HepG2 (cell line): ENCODE measurements around the gene BSN.
"Not testable (repeated sequence)": the region's sequence is repeated elsewhere in the genome, so short reads cannot be mapped to it uniquely, and the experiment has no call there.

Source experiments
- BHLHE40 ChIP-seq: IDR thresholded peaks from 2 replicates; pipeline ENCODE4 v1.6.1; 2011; ENCODE audit warnings: low read length, improper control_type of control experiment
- EP300 ChIP-seq, 3 experiments: sonication (generic) in 1 of 3; formaldehyde crosslinking in 1 of 3; IDR thresholded peaks; 2 replicates each; pipeline versions ENCODE4 v1.5.1 to v1.6.1; 2011 to 2020; ENCODE audit warnings: low read depth in 2 of 3, low read length in 2 of 3, borderline replicate concordance in 1 of 3, improper control_type of control experiment in 1 of 3, mild to moderate bottlenecking in 1 of 3, missing genetic modification reagents in 1 of 3, moderate library complexity in 1 of 3
- IKZF1 ChIP-seq: fragments of 450-650 bp; IDR thresholded peaks from 2 replicates; pipeline ENCODE4 v1.7.1; 2016
- JUND ChIP-seq: sonication (generic); formaldehyde crosslinking; IDR thresholded peaks from 2 replicates; pipeline ENCODE4 v1.8.0; 2022; ENCODE audit warnings: mild to moderate bottlenecking, missing genetic modification reagents
- KDM5A ChIP-seq: fragments of 200-600 bp; sonication (generic); IDR thresholded peaks from 2 replicates; pipeline ENCODE4 v1.7.0; 2018; ENCODE audit warnings: antibody characterized with exemption, mild to moderate bottlenecking, low read length, borderline replicate concordance
- RBAK ChIP-seq: sonication (generic); formaldehyde crosslinking; IDR thresholded peaks from 2 replicates; pipeline ENCODE4 v1.5.1; 2020; ENCODE audit warnings: mild to moderate bottlenecking, missing genetic modification reagents
- TAF1 ChIP-seq: sonication (generic); formaldehyde crosslinking; IDR thresholded peaks from 2 replicates; pipeline ENCODE4 v1.4.0; 2020; ENCODE audit warnings: missing genetic modification reagents
- TF ChIP-seq, protein P1 (sequence below): sonication (generic); formaldehyde crosslinking; IDR thresholded peaks from 2 replicates; pipeline ENCODE4 v1.8.1; 2023; ENCODE audit warnings: mild to moderate bottlenecking, missing genetic modification reagents
- TF ChIP-seq, protein P2 (sequence below): sonication (generic); formaldehyde crosslinking; IDR thresholded peaks from 2 replicates; pipeline ENCODE4 v1.8.1; 2023; ENCODE audit warnings: mild to moderate bottlenecking, missing genetic modification reagents, borderline replicate concordance

DNA sequence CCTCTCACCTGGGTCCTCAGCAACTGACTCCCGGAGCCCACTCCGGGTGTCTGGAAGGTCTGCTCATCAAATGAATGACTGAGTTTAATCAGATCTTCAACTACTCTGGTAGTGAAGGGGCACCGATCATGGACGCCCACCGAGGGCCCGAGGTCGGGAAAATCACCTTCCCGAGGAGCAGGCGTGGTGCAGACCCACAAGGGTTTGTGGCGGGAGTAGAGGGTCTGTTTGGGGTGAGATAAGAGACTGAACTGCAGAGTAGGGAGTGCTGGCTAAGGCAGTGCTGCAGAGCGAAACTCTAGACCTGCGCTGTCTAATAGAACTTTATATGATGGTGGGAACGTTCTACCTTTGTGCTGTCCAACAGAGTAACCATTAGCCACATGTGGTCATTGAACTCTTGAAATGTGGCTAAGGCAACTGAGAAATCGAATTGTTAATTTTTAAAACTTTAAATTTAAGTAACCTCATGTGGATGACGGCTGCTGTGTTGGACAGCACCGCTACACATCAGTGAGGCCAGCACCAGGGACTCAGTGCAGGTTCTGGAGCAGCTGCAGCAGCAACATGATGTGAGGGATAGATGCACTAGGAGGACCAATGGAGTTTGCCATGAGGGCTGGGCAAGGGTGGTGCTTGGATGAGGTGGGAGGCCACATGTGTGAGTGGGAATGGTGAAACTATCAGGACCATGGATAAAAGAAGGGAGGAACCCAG, 135.8 kb downstream of the BSN start:
- TF ChIP-seq TAF1; KDM5A; RBAK (CRISPR knock-in tag); EP300 (IDR thresholded peaks at IDR 0.05; ENCODE audit: low read depth in 2 of 2, low read length in 2 of 2); EP300 (CRISPR knock-in tag; IDR thresholded peaks at IDR 0.05; ENCODE audit: borderline replicate concordance); JUND (CRISPR knock-in tag); BHLHE40; IKZF1: not testable (repeated sequence)
- TF ChIP-seq, protein P1, sequence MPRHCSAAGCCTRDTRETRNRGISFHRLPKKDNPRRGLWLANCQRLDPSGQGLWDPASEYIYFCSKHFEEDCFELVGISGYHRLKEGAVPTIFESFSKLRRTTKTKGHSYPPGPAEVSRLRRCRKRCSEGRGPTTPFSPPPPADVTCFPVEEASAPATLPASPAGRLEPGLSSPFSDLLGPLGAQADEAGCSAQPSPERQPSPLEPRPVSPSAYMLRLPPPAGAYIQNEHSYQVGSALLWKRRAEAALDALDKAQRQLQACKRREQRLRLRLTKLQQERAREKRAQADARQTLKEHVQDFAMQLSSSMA (CRISPR knock-in tag), result not testable (repeated sequence)
- TF ChIP-seq, protein P2, sequence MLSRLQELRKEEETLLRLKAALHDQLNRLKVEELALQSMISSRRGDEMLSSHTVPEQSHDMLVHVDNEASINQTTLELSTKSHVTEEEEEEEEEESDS (CRISPR knock-in tag), result not testable (repeated sequence)
